ENCODE measurements around the gene COL6A3. TPM values are rescaled to one million over a fixed set of nuclear protein-coding genes. Genes with fewer than 3 reads are reported as not detected.

The COL6A3 gene
- total and polyA plus RNA-seq, 2 of the 13 experiments (the other 11 are each of a cell fraction or from before 2014, with no cell fraction given), result 0.03 TPM; not detected in 1

DNA sequence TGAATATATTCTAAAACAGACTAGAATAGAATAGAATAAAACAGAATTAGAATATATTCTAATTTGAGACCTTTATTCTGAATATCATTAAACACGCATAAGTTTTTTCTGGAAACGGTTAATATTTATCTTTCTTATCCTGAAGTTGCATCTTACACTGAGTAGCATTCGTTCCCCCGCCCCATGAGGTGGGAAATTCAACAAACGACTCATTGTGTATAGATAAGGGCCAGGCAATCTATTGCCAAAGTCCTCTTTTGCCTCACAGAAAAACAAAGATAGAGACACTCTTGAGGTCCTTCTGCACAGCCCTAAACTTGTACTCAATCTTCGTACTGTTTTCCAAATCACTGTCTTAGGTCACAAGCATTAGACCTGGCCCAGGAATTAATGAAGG, 98.1 kb downstream of the COL6A3 start (continued):
- TF ChIP-seq ZBTB1 (CRISPR knock-in tag; IDR thresholded peaks at IDR 0.05; ENCODE audit: borderline replicate concordance), result no peak
- peak; percentile 15; the same call in 1 of the 2 replicates for TF ChIP-seq FOXP4 (CRISPR knock-in tag; IDR thresholded peaks at IDR 0.05)
- TF ChIP-seq CEBPG (CRISPR knock-in tag; IDR thresholded peaks at IDR 0.05), result peak; percentile 42; the same call in 1 of the 2 replicates
- TF ChIP-seq, protein P1, sequence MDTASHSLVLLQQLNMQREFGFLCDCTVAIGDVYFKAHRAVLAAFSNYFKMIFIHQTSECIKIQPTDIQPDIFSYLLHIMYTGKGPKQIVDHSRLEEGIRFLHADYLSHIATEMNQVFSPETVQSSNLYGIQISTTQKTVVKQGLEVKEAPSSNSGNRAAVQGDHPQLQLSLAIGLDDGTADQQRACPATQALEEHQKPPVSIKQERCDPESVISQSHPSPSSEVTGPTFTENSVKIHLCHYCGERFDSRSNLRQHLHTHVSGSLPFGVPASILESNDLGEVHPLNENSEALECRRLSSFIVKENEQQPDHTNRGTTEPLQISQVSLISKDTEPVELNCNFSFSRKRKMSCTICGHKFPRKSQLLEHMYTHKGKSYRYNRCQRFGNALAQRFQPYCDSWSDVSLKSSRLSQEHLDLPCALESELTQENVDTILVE (CRISPR knock-in tag; IDR thresholded peaks at IDR 0.05), result no peak
- TF ChIP-seq, protein P2, sequence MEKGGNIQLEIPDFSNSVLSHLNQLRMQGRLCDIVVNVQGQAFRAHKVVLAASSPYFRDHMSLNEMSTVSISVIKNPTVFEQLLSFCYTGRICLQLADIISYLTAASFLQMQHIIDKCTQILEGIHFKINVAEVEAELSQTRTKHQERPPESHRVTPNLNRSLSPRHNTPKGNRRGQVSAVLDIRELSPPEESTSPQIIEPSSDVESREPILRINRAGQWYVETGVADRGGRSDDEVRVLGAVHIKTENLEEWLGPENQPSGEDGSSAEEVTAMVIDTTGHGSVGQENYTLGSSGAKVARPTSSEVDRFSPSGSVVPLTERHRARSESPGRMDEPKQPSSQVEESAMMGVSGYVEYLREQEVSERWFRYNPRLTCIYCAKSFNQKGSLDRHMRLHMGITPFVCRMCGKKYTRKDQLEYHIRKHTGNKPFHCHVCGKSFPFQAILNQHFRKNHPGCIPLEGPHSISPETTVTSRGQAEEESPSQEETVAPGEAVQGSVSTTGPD (CRISPR knock-in tag; IDR thresholded peaks at IDR 0.05), result no peak
- TF ChIP-seq ZNF660 (CRISPR knock-in tag; IDR thresholded peaks at IDR 0.05; ENCODE audit: borderline replicate concordance, low read depth), result no peak
- TF ChIP-seq CHD2 (IDR thresholded peaks at IDR 0.05; ENCODE audit: low read depth, low read length), result no peak
- TF ChIP-seq KLF9 (CRISPR knock-in tag; IDR thresholded peaks at IDR 0.05; ENCODE audit: low read depth), result no peak
- TF ChIP-seq ELF3 (CRISPR knock-in tag; IDR thresholded peaks at IDR 0.05), result 0 out of 2 replicates have a peak, but pooled peaks have one; percentile 8
- TF ChIP-seq ZNF296 (CRISPR knock-in tag; conservative IDR thresholded peaks at IDR 0.05), result no peak
- no peak for TF ChIP-seq JUN (CRISPR knock-in tag; IDR thresholded peaks at IDR 0.05)
- no peak for TF ChIP-seq MAFK (conservative IDR thresholded peaks at IDR 0.05 in 1 of 2, IDR thresholded peaks at IDR 0.05 in 1 of 2; ENCODE audit: low read length in 2 of 2)
- TF ChIP-seq CHCHD3 (CRISPR knock-in tag; IDR thresholded peaks at IDR 0.05), result no peak
- no peak for TF ChIP-seq KAT2B (IDR thresholded peaks at IDR 0.05; ENCODE audit: borderline replicate concordance, low read depth, low read length)
- no peak for TF ChIP-seq ELK4 (CRISPR knock-in tag; IDR thresholded peaks at IDR 0.05; ENCODE audit: borderline replicate concordance)
- no peak for TF ChIP-seq ZNF17 (CRISPR knock-in tag; IDR thresholded peaks at IDR 0.05)
- no peak for TF ChIP-seq FOXC1 (CRISPR knock-in tag; IDR thresholded peaks at IDR 0.05; ENCODE audit: borderline replicate concordance)
- TF ChIP-seq ARID5B (CRISPR knock-in tag; IDR thresholded peaks at IDR 0.05), result peak; percentile 52; the same call in 1 of the 2 replicates
- no peak for TF ChIP-seq ZNF605 (CRISPR knock-in tag; IDR thresholded peaks at IDR 0.05)
- TF ChIP-seq SNRNP70 (IDR thresholded peaks at IDR 0.05; ENCODE audit: low read depth, low read length), result no peak
- TF ChIP-seq ZNF547 (CRISPR knock-in tag; IDR thresholded peaks at IDR 0.05), result no peak
- no peak for TF ChIP-seq STAT5B (CRISPR knock-in tag; IDR thresholded peaks at IDR 0.05)
- no peak for TF ChIP-seq GABPB1 (CRISPR knock-in tag; IDR thresholded peaks at IDR 0.05)

Data from HepG2 (cell line).